Neural progenitor cell (in vitro differentiated cells): ENCODE data around the gene TTLL9. TPM values are rescaled to one million over a fixed set of nuclear protein-coding genes. Genes with fewer than 3 reads are reported as not detected.

Experiments used
- DNase-seq: peaks from one replicate; pipeline ENCODE4 v3.0.0-alpha.2; 2016; ENCODE audit warnings: low spot score
- H2AFZ ChIP-seq: fragments of 200-600 bp; sonication (generic); replicated peaks from 2 replicates; pipeline ENCODE4 v1.6.1; 2016; ENCODE audit warnings: antibody characterized with exemption
- H3F3A ChIP-seq: fragments of 200-600 bp; sonication (generic); 2 replicates; pipeline ENCODE4 v1.6.1; 2016; ENCODE audit warnings: antibody characterized with exemption, low read depth
- H3K27ac ChIP-seq: fragments of 200-600 bp; sonication (generic); 2 replicates; pipeline ENCODE4 v1.5.1; 2016; ENCODE audit warnings: mild to moderate bottlenecking
- H3K27me3 ChIP-seq: fragments of 200-600 bp; sonication (generic); 2 replicates; pipeline ENCODE4 v1.6.1; 2016; ENCODE audit warnings: mild to moderate bottlenecking, moderate library complexity
- H3K36me3 ChIP-seq: fragments of 200-600 bp; sonication (generic); 2 replicates; pipeline ENCODE4 v1.5.1; 2016
- H3K4me1 ChIP-seq: fragments of 200-600 bp; sonication (generic); 2 replicates; pipeline ENCODE4 v1.6.1; 2016; ENCODE audit warnings: mixed run types
- H3K4me2 ChIP-seq: fragments of 200-600 bp; sonication (generic); 2 replicates; pipeline ENCODE4 v1.6.1; 2016
- H3K4me3 ChIP-seq: fragments of 200-600 bp; sonication (generic); 2 replicates; pipeline ENCODE4 v1.5.1; 2016
- H3K79me2 ChIP-seq: fragments of 200-600 bp; sonication (generic); 2 replicates; pipeline ENCODE4 v1.6.1; 2016; ENCODE audit warnings: low read depth
- H3K9ac ChIP-seq: fragments of 200-600 bp; sonication (generic); 2 replicates; pipeline ENCODE4 v1.6.1; 2016
- H3K9me3 ChIP-seq: fragments of 200-600 bp; sonication (generic); 2 replicates; pipeline ENCODE4 v1.5.1; 2016; ENCODE audit warnings: low read depth
- H4K20me1 ChIP-seq: fragments of 200-600 bp; sonication (generic); 2 replicates; pipeline ENCODE4 v1.6.1; 2016; ENCODE audit warnings: low read depth
- H3K27ac Mint-ChIP-seq: 3 replicates; pipeline ENCODE4 v1.8.0; 2021; ENCODE audit warnings: mixed read lengths
- H3K27me3 Mint-ChIP-seq: 2 replicates; pipeline ENCODE4 v1.8.0; 2022; ENCODE audit warnings: low read depth, mild to moderate bottlenecking, inconsistent platforms, moderate library complexity, mixed read lengths; ENCODE audit not compliant: insufficient read depth
- H3K36me3 Mint-ChIP-seq: 3 replicates; pipeline ENCODE4 v1.8.0; 2021; ENCODE audit warnings: mixed read lengths
- H3K4me1 Mint-ChIP-seq: 3 replicates; pipeline ENCODE4 v1.8.0; 2021; ENCODE audit warnings: mixed read lengths
- H3K4me3 Mint-ChIP-seq: 3 replicates; pipeline ENCODE4 v1.8.0; 2021; ENCODE audit warnings: mild to moderate bottlenecking, moderate library complexity, mixed read lengths
- H3K9me3 Mint-ChIP-seq: 3 replicates; pipeline ENCODE4 v1.8.0; 2020; ENCODE audit warnings: mixed read lengths
- EZH2 ChIP-seq: fragments of 200-600 bp; sonication (generic); IDR thresholded peaks from 2 replicates; pipeline ENCODE4 v1.6.1; 2017; ENCODE audit warnings: antibody characterized with exemption, mild to moderate bottlenecking, moderate library complexity
- EZH2phosphoT487 ChIP-seq: fragments of 200-600 bp; sonication (generic); IDR thresholded peaks from 2 replicates; pipeline ENCODE4 v1.6.1; 2017; ENCODE audit warnings: antibody characterized with exemption
- total RNA-seq: library from RNA; depleted of rRNA; stranded (reverse); fragments of >200 nt; gene quantifications from 2 replicates; pipeline ENCODE4 v1.2.3, GENCODE V29; 2015; ENCODE audit warnings: low replicate concordance
- TF ChIP-seq, protein P1 (sequence below): fragments of 200-600 bp; sonication (generic); IDR thresholded peaks from 2 replicates; pipeline ENCODE4 v1.5.1; 2017; ENCODE audit warnings: antibody characterized with exemption, mild to moderate bottlenecking

Gene TTLL9
- total RNA-seq, 1 donor from 2014 or later: not detected

DNA sequence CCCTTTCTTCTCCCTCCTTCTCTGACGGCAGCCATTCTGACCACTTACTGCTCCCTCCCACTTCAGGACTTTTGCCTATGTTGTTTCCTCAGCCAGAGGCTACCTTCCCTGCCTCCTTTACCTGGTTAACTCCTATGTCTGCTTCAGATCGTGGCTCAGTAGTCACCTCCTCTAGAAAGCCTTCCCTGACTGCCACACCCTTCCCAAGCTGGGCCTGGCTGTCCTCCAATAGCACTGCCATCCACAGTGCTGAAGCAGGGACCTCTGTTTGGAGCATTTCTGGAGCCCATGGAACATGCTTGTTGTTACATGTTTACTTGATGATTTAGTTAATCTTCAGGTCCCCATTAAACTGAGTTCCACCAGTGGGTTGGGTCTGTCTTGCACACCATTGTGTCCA lies 111.3 kb downstream of the TTLL9 start:
- Histone ChIP-seq H2AFZ (no peak overlapping the region), H3K4me1 (peaks cover 3% of the 10 kb centered on the region), H3K27me3 (no peaks in the 10 kb centered on the region), H3K27ac (no peak overlapping the region), H3K36me3 (no peaks in the 10 kb centered on the region), H3F3A (peaks cover 8% of the 10 kb centered on the region), H3K9me3 (no peaks in the 10 kb centered on the region), H3K4me3 (no peak overlapping the region), H4K20me1 (no peaks in the 10 kb centered on the region), H3K9ac (no peak overlapping the region), H3K4me2 (no peak overlapping the region), H3K79me2 (no peaks in the 10 kb centered on the region)
- no peak for DNase-seq
- H3K4me1 Mint-ChIP-seq: peaks cover 1% of the 10 kb centered on the region
- TF ChIP-seq, protein P1, sequence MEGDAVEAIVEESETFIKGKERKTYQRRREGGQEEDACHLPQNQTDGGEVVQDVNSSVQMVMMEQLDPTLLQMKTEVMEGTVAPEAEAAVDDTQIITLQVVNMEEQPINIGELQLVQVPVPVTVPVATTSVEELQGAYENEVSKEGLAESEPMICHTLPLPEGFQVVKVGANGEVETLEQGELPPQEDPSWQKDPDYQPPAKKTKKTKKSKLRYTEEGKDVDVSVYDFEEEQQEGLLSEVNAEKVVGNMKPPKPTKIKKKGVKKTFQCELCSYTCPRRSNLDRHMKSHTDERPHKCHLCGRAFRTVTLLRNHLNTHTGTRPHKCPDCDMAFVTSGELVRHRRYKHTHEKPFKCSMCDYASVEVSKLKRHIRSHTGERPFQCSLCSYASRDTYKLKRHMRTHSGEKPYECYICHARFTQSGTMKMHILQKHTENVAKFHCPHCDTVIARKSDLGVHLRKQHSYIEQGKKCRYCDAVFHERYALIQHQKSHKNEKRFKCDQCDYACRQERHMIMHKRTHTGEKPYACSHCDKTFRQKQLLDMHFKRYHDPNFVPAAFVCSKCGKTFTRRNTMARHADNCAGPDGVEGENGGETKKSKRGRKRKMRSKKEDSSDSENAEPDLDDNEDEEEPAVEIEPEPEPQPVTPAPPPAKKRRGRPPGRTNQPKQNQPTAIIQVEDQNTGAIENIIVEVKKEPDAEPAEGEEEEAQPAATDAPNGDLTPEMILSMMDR: no peak
- TF ChIP-seq EZH2 (no peak), EZH2phosphoT487 (no peak)
- no peaks in the 10 kb centered on the region for H3K9me3 Mint-ChIP-seq
- H3K27me3 Mint-ChIP-seq: peaks cover 14% of the 10 kb centered on the region
- no peaks in the 10 kb centered on the region for H3K36me3 Mint-ChIP-seq
- H3K27ac Mint-ChIP-seq: no peak overlapping the region
- no peak overlapping the region for H3K4me3 Mint-ChIP-seq

DNA sequence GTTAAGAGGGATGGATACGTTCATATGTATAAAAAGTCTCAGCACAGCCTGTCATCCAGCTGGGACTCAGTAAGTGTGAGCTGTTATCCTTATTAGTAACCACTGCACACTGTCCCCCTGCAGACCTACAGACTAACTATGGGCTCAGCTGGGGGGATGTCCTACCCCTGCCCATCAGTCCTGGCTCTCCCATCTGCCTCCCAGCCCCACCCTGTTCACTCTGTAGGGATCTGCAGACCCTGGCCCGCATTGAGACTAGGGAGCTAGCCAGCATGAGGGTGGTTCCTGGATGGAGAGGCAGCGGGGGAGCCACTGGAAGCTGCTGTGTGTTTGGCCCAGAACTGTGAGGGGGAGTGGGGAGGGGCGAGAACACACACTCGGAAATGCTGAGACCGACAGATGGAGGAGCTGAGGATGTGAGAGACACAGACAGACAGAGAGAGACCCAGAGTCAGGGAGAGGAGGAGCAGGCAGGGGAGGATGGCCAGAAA lies 114.6 kb downstream of the TTLL9 start:
- no peak overlapping the region for H3K4me3 ChIP-seq
- no peaks in the 10 kb centered on the region for H3K36me3 ChIP-seq
- H3K4me2 ChIP-seq: no peak overlapping the region
- no peaks in the 10 kb centered on the region for H3K36me3 Mint-ChIP-seq
- no peaks in the 10 kb centered on the region for H3F3A ChIP-seq
- no peak for TF ChIP-seq EZH2phosphoT487
- TF ChIP-seq, protein P1: no peak
- no peak for TF ChIP-seq EZH2
- no peaks in the 10 kb centered on the region for H3K4me1 Mint-ChIP-seq
- no peaks in the 10 kb centered on the region for H3K9me3 Mint-ChIP-seq
- peaks cover 11% of the 10 kb centered on the region for H3K27me3 Mint-ChIP-seq
- H3K9me3 ChIP-seq: no peaks in the 10 kb centered on the region
- no peak overlapping the region for H3K27ac Mint-ChIP-seq
- no peak for DNase-seq
- no peak overlapping the region for H3K9ac ChIP-seq
- no peak overlapping the region for H2AFZ ChIP-seq
- no peaks in the 10 kb centered on the region for H3K79me2 ChIP-seq
- no peak overlapping the region for H3K27ac ChIP-seq
- H3K4me3 Mint-ChIP-seq: no peak overlapping the region
- H3K4me1 ChIP-seq: no peaks in the 10 kb centered on the region
- no peaks in the 10 kb centered on the region for H4K20me1 ChIP-seq
- H3K27me3 ChIP-seq: no peaks in the 10 kb centered on the region

DNA sequence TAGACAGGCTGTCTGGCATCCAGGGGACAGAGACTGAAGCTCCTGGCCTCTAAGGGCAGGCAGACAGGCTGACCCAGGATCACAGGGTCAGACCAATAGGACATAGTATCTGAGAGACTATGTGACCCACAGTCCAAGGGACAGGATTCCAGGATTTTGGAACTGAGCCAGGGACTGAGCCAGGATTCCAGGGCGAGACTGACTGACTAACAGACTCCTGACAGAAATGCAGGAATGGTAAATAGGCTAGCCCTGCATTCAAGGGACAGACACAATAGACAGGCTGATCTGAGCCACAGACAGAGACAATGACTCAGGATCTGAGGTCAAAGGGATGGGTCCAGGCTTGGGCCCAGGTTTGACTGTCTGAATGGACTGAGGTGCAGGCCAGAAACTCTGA lies 117.3 kb downstream of the TTLL9 start:
- H3K36me3 ChIP-seq: no peaks in the 10 kb centered on the region
- H3K9ac ChIP-seq: no peak overlapping the region
- H3K4me1 Mint-ChIP-seq: no peaks in the 10 kb centered on the region
- peaks cover 12% of the 10 kb centered on the region for H3K27me3 ChIP-seq
- peaks cover 5% of the 10 kb centered on the region for H3K27me3 Mint-ChIP-seq
- no peak overlapping the region for H3K4me3 Mint-ChIP-seq
- H3K27ac ChIP-seq: no peak overlapping the region
- no peaks in the 10 kb centered on the region for H3K4me1 ChIP-seq
- H3K36me3 Mint-ChIP-seq: no peaks in the 10 kb centered on the region
- no peak overlapping the region for H3K27ac Mint-ChIP-seq
- H2AFZ ChIP-seq: no peak overlapping the region
- H3K9me3 Mint-ChIP-seq: no peaks in the 10 kb centered on the region
- no peaks in the 10 kb centered on the region for H3K79me2 ChIP-seq
- no peaks in the 10 kb centered on the region for H4K20me1 ChIP-seq
- H3F3A ChIP-seq: no peaks in the 10 kb centered on the region
- no peak for TF ChIP-seq EZH2phosphoT487
- TF ChIP-seq, protein P1: no peak
- no peak overlapping the region for H3K4me3 ChIP-seq
- no peak for DNase-seq
- H3K9me3 ChIP-seq: no peaks in the 10 kb centered on the region
- no peak overlapping the region for H3K4me2 ChIP-seq
